Ascending aorta (tissue), 2 donors: ENCODE measurements around the gene ARHGEF28. TPM values are rescaled to one million over a fixed set of nuclear protein-coding genes. Genes with fewer than 3 reads are reported as not detected.

ENCODE experiments used
- DNase-seq, 2 donors: peaks; one replicate each; pipeline ENCODE4 v3.0.0-alpha.2; 2019; ENCODE audit warnings: low spot score in 2 of 2
- H3K27ac ChIP-seq, 2 donors: fragments of 200-600 bp; sonication (generic); one replicate each; pipeline ENCODE4 v1.5.1; 2016 to 2017; ENCODE audit warnings: mild to moderate bottlenecking in 1 of 2
- H3K27me3 ChIP-seq: fragments of 200-600 bp; sonication (generic); one replicate; pipeline ENCODE4 v1.5.1; 2017
- H3K36me3 ChIP-seq, 2 donors: fragments of 200-600 bp; sonication (generic); one replicate each; pipeline ENCODE4 v1.5.1; 2016
- H3K4me1 ChIP-seq, 2 donors: fragments of 200-600 bp; sonication (generic); one replicate each; pipeline ENCODE4 v1.5.1; 2016 to 2017; ENCODE audit warnings: mild to moderate bottlenecking in 1 of 2
- H3K4me3 ChIP-seq, 2 donors: fragments of 200-600 bp; sonication (generic); one replicate each; pipeline ENCODE4 v1.5.1; 2016 to 2017; ENCODE audit warnings: mild to moderate bottlenecking in 1 of 2
- H3K9me3 ChIP-seq, 2 donors: fragments of 200-600 bp; sonication (generic); one replicate each; pipeline ENCODE4 v1.5.1; 2016
- intact Hi-C: fragments of 100-400 bp; cut with DNase I; formaldehyde crosslinking; loops from one replicate; pipeline ENCODE4 v1.15.1; 2023
- total RNA-seq: library from RNA; depleted of rRNA; stranded (reverse); fragments of >200 nt; gene quantifications from one replicate; pipeline ENCODE4 v1.1.0, GENCODE V29; 2016
- TF ChIP-seq, protein P1 (sequence below), 3 experiments: fragments of 200-600 bp in 2 of 3; fragments of 450-650 bp in 1 of 3; sonication (generic) in 2 of 3; IDR thresholded peaks; one replicate each; pipeline ENCODE4 v1.5.1; 2016 to 2019; ENCODE audit warnings: antibody characterized with exemption in 3 of 3, mild to moderate bottlenecking in 1 of 3, moderate library complexity in 1 of 3

ARHGEF28 gene
- total RNA-seq, 1 donor from 2014 or later: 15.1 TPM

DNA sequence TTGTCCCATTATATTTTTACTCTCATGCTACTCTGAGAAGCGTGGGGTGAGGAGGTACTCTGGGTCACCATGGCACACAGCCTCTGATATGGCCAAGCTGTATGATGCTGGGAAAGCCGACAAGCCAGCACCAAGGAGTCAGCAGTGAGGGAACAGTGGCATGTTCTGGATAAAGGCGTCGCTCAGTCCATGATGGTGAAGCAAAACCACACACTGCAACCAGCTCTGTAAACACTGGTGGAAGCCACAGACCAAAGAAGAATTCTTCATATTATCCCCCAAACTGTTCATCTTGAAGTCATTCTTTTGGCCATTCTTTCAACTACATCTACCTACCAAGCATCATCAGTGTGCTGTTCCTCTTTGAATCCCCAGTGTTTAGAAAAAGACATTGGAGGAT, 264.6 kb downstream of the ARHGEF28 start:
- no peak overlapping the region for H3K27ac ChIP-seq
- no peak for DNase-seq
- no peak overlapping the region for H3K4me3 ChIP-seq
- TF ChIP-seq, protein P1, sequence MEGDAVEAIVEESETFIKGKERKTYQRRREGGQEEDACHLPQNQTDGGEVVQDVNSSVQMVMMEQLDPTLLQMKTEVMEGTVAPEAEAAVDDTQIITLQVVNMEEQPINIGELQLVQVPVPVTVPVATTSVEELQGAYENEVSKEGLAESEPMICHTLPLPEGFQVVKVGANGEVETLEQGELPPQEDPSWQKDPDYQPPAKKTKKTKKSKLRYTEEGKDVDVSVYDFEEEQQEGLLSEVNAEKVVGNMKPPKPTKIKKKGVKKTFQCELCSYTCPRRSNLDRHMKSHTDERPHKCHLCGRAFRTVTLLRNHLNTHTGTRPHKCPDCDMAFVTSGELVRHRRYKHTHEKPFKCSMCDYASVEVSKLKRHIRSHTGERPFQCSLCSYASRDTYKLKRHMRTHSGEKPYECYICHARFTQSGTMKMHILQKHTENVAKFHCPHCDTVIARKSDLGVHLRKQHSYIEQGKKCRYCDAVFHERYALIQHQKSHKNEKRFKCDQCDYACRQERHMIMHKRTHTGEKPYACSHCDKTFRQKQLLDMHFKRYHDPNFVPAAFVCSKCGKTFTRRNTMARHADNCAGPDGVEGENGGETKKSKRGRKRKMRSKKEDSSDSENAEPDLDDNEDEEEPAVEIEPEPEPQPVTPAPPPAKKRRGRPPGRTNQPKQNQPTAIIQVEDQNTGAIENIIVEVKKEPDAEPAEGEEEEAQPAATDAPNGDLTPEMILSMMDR (IDR thresholded peaks at IDR 0.05): no peak
- no peaks in the 10 kb centered on the region for H3K9me3 ChIP-seq
- no peaks in the 10 kb centered on the region for H3K4me1 ChIP-seq
- H3K27me3 ChIP-seq: no peaks in the 10 kb centered on the region
- peaks cover 8 to 61% of the 10 kb centered on the region in 2 donors for H3K36me3 ChIP-seq
- intact Hi-C loops: no loop called here

DNA sequence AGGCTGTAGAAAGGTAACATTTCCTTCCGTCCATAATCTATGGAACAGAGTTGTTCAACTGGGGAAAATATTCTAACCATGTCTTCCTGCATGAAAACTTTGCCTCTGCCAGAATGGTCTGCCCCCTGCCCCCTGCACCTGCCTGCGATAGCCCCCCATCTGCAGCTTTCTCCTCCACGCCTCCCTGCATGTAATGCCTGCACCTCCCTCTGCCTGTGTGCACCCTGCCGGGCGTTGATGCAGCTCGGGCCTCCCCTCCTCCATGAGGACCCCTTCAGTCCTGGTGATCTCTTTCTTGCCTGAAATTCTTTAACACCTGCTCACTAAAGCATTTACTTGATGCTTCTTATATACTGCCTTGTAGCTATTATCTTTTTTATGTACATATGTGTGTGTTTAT, 266.2 kb downstream of the ARHGEF28 start:
- DNase-seq: no peak
- Histone ChIP-seq H3K4me3 (no peak overlapping the region), H3K27me3 (no peaks in the 10 kb centered on the region), H3K9me3 (no peaks in the 10 kb centered on the region), H3K27ac (no peak overlapping the region), H3K4me1 (no peaks in the 10 kb centered on the region), H3K36me3 (peaks cover 5 to 52% of the 10 kb centered on the region in 2 donors)
- TF ChIP-seq, protein P1 (IDR thresholded peaks at IDR 0.05): no peak
- intact Hi-C loops: no loop called here

DNA sequence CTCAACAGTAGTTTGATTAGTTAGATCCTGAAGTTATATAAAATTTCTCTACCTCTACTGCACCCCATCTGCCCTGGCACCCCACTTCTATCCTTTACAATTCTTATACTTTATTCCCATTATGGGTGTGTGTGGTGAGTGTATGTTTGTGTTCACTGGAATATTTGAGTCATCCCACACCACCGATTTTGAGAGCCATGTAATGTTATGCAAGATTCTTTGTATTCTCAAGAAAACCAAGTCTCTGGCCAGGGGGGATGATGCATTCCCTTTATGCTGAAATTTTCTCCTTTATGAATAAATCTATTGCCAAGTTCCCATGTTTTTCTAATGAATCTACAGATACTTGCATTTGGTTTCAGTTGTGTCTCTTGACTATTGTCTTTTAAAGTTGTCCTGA, 266.8 kb downstream of the ARHGEF28 start:
- Histone ChIP-seq H3K9me3 (no peaks in the 10 kb centered on the region), H3K27me3 (no peaks in the 10 kb centered on the region), H3K36me3 (peaks cover 4 to 52% of the 10 kb centered on the region in 2 donors), H3K27ac (no peak overlapping the region), H3K4me3 (no peak overlapping the region), H3K4me1 (no peaks in the 10 kb centered on the region)
- TF ChIP-seq, protein P1 (IDR thresholded peaks at IDR 0.05): no peak
- intact Hi-C loops: no loop called here
- DNase-seq: no peak

DNA sequence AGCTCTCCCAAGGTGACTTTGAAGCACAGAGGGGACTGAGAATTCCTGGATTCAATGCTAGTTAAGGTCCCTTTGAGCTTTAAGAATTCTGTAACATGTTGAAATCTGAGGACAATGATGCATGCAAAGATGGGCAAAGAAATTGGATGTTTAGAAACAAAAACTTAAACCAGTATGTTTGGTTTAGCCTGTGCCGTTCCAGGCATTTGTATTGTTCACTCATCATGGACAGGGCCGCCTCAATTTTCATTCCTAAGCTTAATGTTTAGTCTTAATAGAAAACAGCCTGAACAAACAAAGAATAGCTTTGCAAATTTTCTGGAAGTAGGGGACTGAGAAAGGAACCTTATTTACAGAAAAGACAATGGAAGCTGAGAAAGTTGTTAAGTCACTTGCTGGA, 267.8 kb downstream of the ARHGEF28 start:
- no peak overlapping the region for H3K4me3 ChIP-seq
- DNase-seq: no peak
- no peak overlapping the region for H3K27ac ChIP-seq
- no peaks in the 10 kb centered on the region for H3K27me3 ChIP-seq
- no peaks in the 10 kb centered on the region for H3K4me1 ChIP-seq
- peaks cover 2 to 49% of the 10 kb centered on the region in 2 donors for H3K36me3 ChIP-seq
- H3K9me3 ChIP-seq: no peaks in the 10 kb centered on the region
- TF ChIP-seq, protein P1 (IDR thresholded peaks at IDR 0.05): no peak
- intact Hi-C loops: no loop called here

DNA sequence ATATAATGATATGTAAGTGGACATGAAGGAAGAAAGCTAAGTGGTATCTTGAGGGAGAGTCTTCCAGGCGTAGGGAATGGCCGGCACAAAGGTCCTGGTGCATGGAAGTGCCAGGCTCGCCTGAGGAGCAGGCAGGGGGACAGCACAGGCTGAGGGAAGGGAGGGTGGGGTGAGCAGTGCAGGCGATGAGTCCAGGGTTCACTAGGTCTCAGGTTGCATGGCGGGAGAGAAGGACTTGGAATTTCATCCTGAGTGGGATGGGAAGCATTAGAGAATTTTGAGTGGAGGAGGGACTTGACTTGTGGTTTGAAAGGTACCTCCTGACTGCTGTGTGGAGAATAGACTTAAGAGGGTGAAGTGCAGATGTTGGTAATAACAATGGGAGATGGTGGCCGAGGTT, 268.9 kb downstream of the ARHGEF28 start:
- H3K9me3 ChIP-seq: no peaks in the 10 kb centered on the region
- DNase-seq: no peak
- H3K36me3 ChIP-seq: peaks cover 2 to 47% of the 10 kb centered on the region in 2 donors
- no peaks in the 10 kb centered on the region for H3K4me1 ChIP-seq
- H3K4me3 ChIP-seq: no peak overlapping the region
- no peaks in the 10 kb centered on the region for H3K27me3 ChIP-seq
- H3K27ac ChIP-seq: no peak overlapping the region
- intact Hi-C loops: no loop called here
- TF ChIP-seq, protein P1 (IDR thresholded peaks at IDR 0.05): no peak

DNA sequence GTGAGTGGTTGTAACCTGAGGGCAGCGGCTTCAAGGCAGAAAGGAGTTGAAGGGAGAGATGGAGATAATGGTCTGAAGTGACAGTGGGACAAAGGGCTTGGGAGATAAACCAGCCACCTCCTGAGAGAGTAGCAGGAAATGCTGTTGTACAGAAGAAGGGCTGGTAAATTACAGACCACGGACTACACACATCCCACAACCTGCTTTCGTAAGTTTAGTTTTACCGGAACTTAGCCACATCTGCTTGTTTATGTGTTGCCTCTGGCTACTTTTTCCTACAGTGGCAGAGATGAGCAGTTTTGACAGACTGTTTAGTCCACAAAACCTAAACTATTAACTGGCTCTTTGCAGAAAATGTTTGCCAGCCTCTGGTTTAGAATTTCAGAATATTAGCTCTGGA, 269.5 kb downstream of the ARHGEF28 start:
- TF ChIP-seq, protein P1 (IDR thresholded peaks at IDR 0.05): no peak
- no peaks in the 10 kb centered on the region for H3K9me3 ChIP-seq
- no peaks in the 10 kb centered on the region for H3K27me3 ChIP-seq
- intact Hi-C loops: no loop called here
- H3K36me3 ChIP-seq: peaks cover under 1 to 45% of the 10 kb centered on the region in 2 donors
- H3K27ac ChIP-seq: no peak overlapping the region
- DNase-seq: no peak
- no peak overlapping the region for H3K4me3 ChIP-seq
- H3K4me1 ChIP-seq: no peaks in the 10 kb centered on the region
